SK-N-SH (cell line): ENCODE data around the gene INTS6L. TPM values are rescaled to one million over a fixed set of nuclear protein-coding genes. Genes with fewer than 3 reads are reported as not detected.

Experiments used
- CTCF ChIA-PET: fragments of 300-600, 350-600 bp; formaldehyde crosslinking; extraction: SDS; loops from one replicate; lab custom pipeline; 2021; lab: Yijun Ruan, JAX
- POLR2A ChIA-PET: fragments of 350-600 bp; sonication (Branson Sonifier 250); formaldehyde crosslinking; extraction: SDS; loops from one replicate; lab custom pipeline; 2020; ENCODE audit warnings: antibody characterized with exemption, inconsistent platforms; lab: Yijun Ruan, JAX
- DNase-seq: peaks from one replicate; pipeline ENCODE4 v3.0.0; 2012
- H2AFZ ChIP-seq: fragments of 200-600 bp; sonication (generic); 2 replicates; pipeline ENCODE4 v1.8.1; 2016; ENCODE audit warnings: antibody characterized with exemption, mild to moderate bottlenecking, low read depth
- H3F3A ChIP-seq: fragments of 200-600 bp; sonication (generic); replicated peaks from 2 replicates; pipeline ENCODE3; 2016; ENCODE audit warnings: antibody characterized with exemption, mild to moderate bottlenecking; ENCODE audit not compliant: insufficient read depth
- H3K27ac ChIP-seq, 2 experiments: fragments of 200-500 bp in 1 of 2; fragments of 200-600 bp in 1 of 2; sonication (Bioruptor generic) in 1 of 2; sonication (generic), shearing (Covaris generic) in 1 of 2; 2 replicates each; pipeline versions ENCODE4 v1.5.1 to v1.6.1; 2014 to 2016; ENCODE audit warnings: low read depth in 2 of 2, inconsistent platforms in 1 of 2, low read length in 1 of 2, mild to moderate bottlenecking in 1 of 2, mixed read lengths in 1 of 2
- H3K27me3 ChIP-seq: fragments of 200-600 bp; sonication (generic), shearing (Covaris generic); 2 replicates; pipeline ENCODE4 v1.6.1; 2016; ENCODE audit warnings: mixed run types; ENCODE audit not compliant: insufficient read depth
- H3K36me3 ChIP-seq, 2 experiments: fragments of 200-500 bp in 1 of 2; fragments of 200-600 bp in 1 of 2; sonication (Bioruptor generic) in 1 of 2; sonication (generic) in 1 of 2; replicated peaks in 1 of 2; 2 replicates each; pipeline versions ENCODE3 to v1.5.1; 2014 to 2016; ENCODE audit warnings: low read length in 1 of 2, mild to moderate bottlenecking in 1 of 2; ENCODE audit not compliant: insufficient read depth in 2 of 2, control insufficient read depth in 1 of 2
- H3K4me1 ChIP-seq, 2 experiments: fragments of 200-500 bp in 1 of 2; fragments of 200-600 bp in 1 of 2; sonication (Bioruptor generic) in 1 of 2; sonication (generic), shearing (Covaris generic) in 1 of 2; 2 replicates each; pipeline versions ENCODE4 v1.5.1 to v1.6.1; 2014 to 2016; ENCODE audit warnings: low read depth in 1 of 2, low read length in 1 of 2, mixed run types in 1 of 2; ENCODE audit not compliant: insufficient read depth in 2 of 2, control insufficient read depth in 1 of 2
- H3K4me2 ChIP-seq: fragments of 200-600 bp; sonication (generic), shearing (Covaris generic); 2 replicates; pipeline ENCODE4 v1.6.1; 2017; ENCODE audit warnings: mixed run types
- H3K4me3 ChIP-seq, 2 experiments: fragments of 200-500 bp in 1 of 2; fragments of 200-600 bp in 1 of 2; sonication (Bioruptor generic) in 1 of 2; sonication (generic), shearing (Covaris generic) in 1 of 2; 2 replicates each; pipeline versions ENCODE4 v1.5.1 to v1.8.1; 2014 to 2016; ENCODE audit warnings: low read depth in 2 of 2, inconsistent platforms in 1 of 2, low read length in 1 of 2, mild to moderate bottlenecking in 1 of 2, mixed read lengths in 1 of 2, moderate library complexity in 1 of 2
- H3K79me2 ChIP-seq: fragments of 200-600 bp; sonication (generic); 2 replicates; pipeline ENCODE4 v1.8.1; 2017; ENCODE audit warnings: mild to moderate bottlenecking; ENCODE audit not compliant: insufficient read depth
- H3K9ac ChIP-seq: fragments of 200-600 bp; sonication (generic); 2 replicates; pipeline ENCODE4 v1.6.1; 2017; ENCODE audit warnings: mixed run types
- H3K9me2 ChIP-seq: fragments of 200-600 bp; sonication (generic); 2 replicates; pipeline ENCODE4 v1.6.1; 2017; ENCODE audit warnings: mixed run types
- H3K9me3 ChIP-seq: fragments of 200-600 bp; sonication (generic); 2 replicates; pipeline ENCODE4 v1.6.1; 2017; ENCODE audit warnings: mixed run types, mild to moderate bottlenecking, moderate library complexity
- H4K20me1 ChIP-seq: fragments of 200-600 bp; sonication (generic); 2 replicates; pipeline ENCODE4 v1.6.1; 2017; ENCODE audit warnings: mild to moderate bottlenecking, mixed run types; ENCODE audit not compliant: insufficient read depth
- CHD2 ChIP-seq: fragments of 150-350 bp; IDR thresholded peaks from 2 replicates; pipeline ENCODE4 v1.6.1; 2018; ENCODE audit warnings: low read length; ENCODE audit not compliant: partially characterized antibody
- CTCF ChIP-seq: fragments of 200-600 bp; sonication (generic); IDR thresholded peaks from 2 replicates; pipeline ENCODE4 v1.6.1; 2017; ENCODE audit warnings: antibody characterized with exemption, mild to moderate bottlenecking, moderate library complexity
- GATA2 ChIP-seq: sonication (generic); formaldehyde crosslinking; IDR thresholded peaks from 2 replicates; pipeline ENCODE4 v1.5.0; 2020; ENCODE audit warnings: mild to moderate bottlenecking, missing genetic modification reagents
- JUND ChIP-seq: IDR thresholded peaks from 2 replicates; pipeline ENCODE4 v1.4.0; 2012
- MEF2A ChIP-seq: IDR thresholded peaks from 2 replicates; pipeline ENCODE4 v1.4.0; 2012; ENCODE audit warnings: low read depth, borderline replicate concordance
- MXI1 ChIP-seq: IDR thresholded peaks from 2 replicates; pipeline ENCODE4 v1.6.1; 2012; ENCODE audit warnings: mild to moderate bottlenecking, low read depth, low read length, improper control_type of control experiment
- USF1 ChIP-seq: IDR thresholded peaks from 2 replicates; pipeline ENCODE4 v1.4.0; 2012; ENCODE audit warnings: low read depth, borderline replicate concordance
- YY1 ChIP-seq: IDR thresholded peaks from 2 replicates; pipeline ENCODE4 v1.4.0; 2012; ENCODE audit warnings: low read depth, mild to moderate bottlenecking
- WGBS: methylation state at CpG from one replicate; pipeline ENCODE4 v1.1.6; 2017; ENCODE audit warnings: low lambda C conversion rate; 5-methylcytosine and 5-hydroxymethylcytosine counted together
- polyA plus RNA-seq, 3 experiments: library from polyadenylated mRNA; depleted of rRNA; stranded (reverse); fragments of >200 nt; gene quantifications; 2 replicates each; pipeline ENCODE4 v1.2.3, GENCODE V29; 2012

Gene INTS6L
- polyA plus RNA-seq, 1 of the 3 experiments (the other 2 are of a cell fraction): 2.0 TPM

- Histone ChIP-seq H3K4me3 (peak overlapping the region; percentile 59 to 70), H3F3A (peaks cover 3% of the 10 kb centered on the region), H3K27ac (peak overlapping the region; percentile 69 to 79), H3K4me2 (peak overlapping the region; percentile 77), H4K20me1 (no peaks in the 10 kb centered on the region), H3K36me3 (no peaks in the 10 kb centered on the region), H3K9me3 (no peaks in the 10 kb centered on the region), H3K27me3 (no peaks in the 10 kb centered on the region; the same call in 1 of the 2 replicates), H3K9ac (peak overlapping the region; percentile 73), H2AFZ (peak overlapping the region; percentile 94), H3K9me2 (no peaks in the 10 kb centered on the region), H3K4me1 (no peaks in the 10 kb centered on the region), H3K79me2 (no peaks in the 10 kb centered on the region)
- ChIA-PET POLR2A (no interaction called here), CTCF (interaction anchor here (1.3 kb wide), 1 partner anchor 22 kb away, joined by 3 read pairs; no protein-coding TSS in a partner anchor)
- no peak for DNase-seq
- WGBS: 2% methylated on average over 9 of the region's 9 CpGs
- TF ChIP-seq USF1 (no peak), MXI1 (no peak), JUND (no peak), MEF2A (no peak)
- TF ChIP-seq, all 33 proteins: peak for 0
Observed at GRCh38 chrX:135522132-135522530, 1.7 kb downstream of the INTS6L start.

- Histone ChIP-seq H4K20me1 (no peaks in the 10 kb centered on the region), H3K9ac (no peak overlapping the region), H2AFZ (no peak overlapping the region), H3K36me3 (no peaks in the 10 kb centered on the region), H3K4me3 (no peak overlapping the region), H3K79me2 (no peaks in the 10 kb centered on the region), H3F3A (peaks cover 3% of the 10 kb centered on the region), H3K27ac (no peak overlapping the region; a peak in 1 of 4 replicates), H3K9me3 (no peaks in the 10 kb centered on the region), H3K4me2 (no peak overlapping the region), H3K27me3 (no peaks in the 10 kb centered on the region; the same call in 1 of the 2 replicates), H3K9me2 (no peaks in the 10 kb centered on the region), H3K4me1 (no peaks in the 10 kb centered on the region)
- no peak for TF ChIP-seq YY1
- TF ChIP-seq CHD2: no peak
- no peak for TF ChIP-seq GATA2
- no peak for TF ChIP-seq CTCF
- WGBS: 61% methylated on average over 20 of the region's 20 CpGs
- ChIA-PET CTCF (interaction anchor here (1.1 to 1.3 kb wide), 2 partner anchors 23 to 73 kb away, joined by 3 read pairs; no protein-coding TSS in a partner anchor), POLR2A (no interaction called here)
- no peak for DNase-seq
Observed at GRCh38 chrX:135522878-135523693, 2.6 kb downstream of the INTS6L start.
